H9 (cell line): ENCODE measurements around the gene FBXO31. TPM values are rescaled to one million over a fixed set of nuclear protein-coding genes. Genes with fewer than 3 reads are reported as not detected.

ENCODE experiments used
- DNase-seq: peaks from one replicate; pipeline ENCODE4 v3.0.0-alpha.2; 2017
- H2AFZ ChIP-seq: one replicate; pipeline ENCODE4 v1.6.1; 2013; ENCODE audit warnings: mild to moderate bottlenecking, low read length, control low read depth, moderate library complexity
- H2AK5ac ChIP-seq: 2 replicates; pipeline ENCODE4 v1.6.1; 2013; ENCODE audit warnings: low read length, control low read depth, mixed read lengths; ENCODE audit not compliant: insufficient read length
- H2BK120ac ChIP-seq: one replicate; pipeline ENCODE4 v1.6.1; 2013; ENCODE audit warnings: low read depth, mild to moderate bottlenecking, low read length, control low read depth, inconsistent platforms; ENCODE audit not compliant: poor library complexity, severe bottlenecking
- H2BK12ac ChIP-seq: 2 replicates; pipeline ENCODE4 v1.6.1; 2013; ENCODE audit warnings: low read length, control low read depth, mixed read lengths, low read depth; ENCODE audit not compliant: insufficient read length
- H2BK15ac ChIP-seq: 2 replicates; pipeline ENCODE4 v1.6.1; 2013; ENCODE audit warnings: low read depth, low read length, control low read depth
- H2BK20ac ChIP-seq: one replicate; pipeline ENCODE4 v1.6.1; 2013; ENCODE audit warnings: low read depth, mild to moderate bottlenecking, low read length, control low read depth, inconsistent platforms; ENCODE audit not compliant: poor library complexity, severe bottlenecking
- H2BK5ac ChIP-seq: 2 replicates; pipeline ENCODE4 v1.6.1; 2013; ENCODE audit warnings: low read length, control low read depth, mixed read lengths; ENCODE audit not compliant: insufficient read length
- H3K14ac ChIP-seq: 2 replicates; pipeline ENCODE4 v1.6.1; 2013; ENCODE audit warnings: low read length, control low read depth; ENCODE audit not compliant: insufficient read depth
- H3K18ac ChIP-seq: 2 replicates; pipeline ENCODE4 v1.6.1; 2013; ENCODE audit warnings: low read depth, mild to moderate bottlenecking, mixed read lengths, low read length, control low read depth; ENCODE audit not compliant: insufficient read length
- H3K23ac ChIP-seq: 2 replicates; pipeline ENCODE4 v1.6.1; 2013; ENCODE audit warnings: low read length, control low read depth, mixed read lengths, low read depth; ENCODE audit not compliant: insufficient read length
- H3K23me2 ChIP-seq: 2 replicates; pipeline ENCODE4 v1.6.1; 2013; ENCODE audit warnings: low read depth, mild to moderate bottlenecking, mixed read lengths, low read length, control low read depth; ENCODE audit not compliant: insufficient read length, poor library complexity, severe bottlenecking
- H3K27ac ChIP-seq: 2 replicates; pipeline ENCODE4 v1.5.1; 2013; ENCODE audit warnings: low read length, control low read depth, mixed read lengths, low read depth; ENCODE audit not compliant: insufficient read length
- H3K27me3 ChIP-seq: 2 replicates; pipeline ENCODE4 v1.6.1; 2013; ENCODE audit warnings: low read length, control low read depth, inconsistent platforms; ENCODE audit not compliant: insufficient read depth
- H3K4ac ChIP-seq: 2 replicates; pipeline ENCODE4 v1.6.1; 2013; ENCODE audit warnings: low read depth, mild to moderate bottlenecking, control low read depth, inconsistent platforms, low read length, moderate library complexity
- H3K4me1 ChIP-seq: 2 replicates; pipeline ENCODE4 v1.6.1; 2013; ENCODE audit warnings: low read length, control low read depth, inconsistent platforms; ENCODE audit not compliant: insufficient read depth
- H3K4me2 ChIP-seq: 2 replicates; pipeline ENCODE4 v1.6.1; 2013; ENCODE audit warnings: low read length, control low read depth, mixed read lengths; ENCODE audit not compliant: insufficient read length, insufficient read depth
- H3K56ac ChIP-seq: 2 replicates; pipeline ENCODE4 v1.6.1; 2013; ENCODE audit warnings: low read depth, mild to moderate bottlenecking, mixed read lengths, low read length, control low read depth; ENCODE audit not compliant: insufficient read length
- H3K79me1 ChIP-seq: 2 replicates; pipeline ENCODE4 v1.6.1; 2013; ENCODE audit warnings: low read depth, mild to moderate bottlenecking, moderate library complexity, low read length, control low read depth, inconsistent platforms; ENCODE audit not compliant: insufficient read depth, poor library complexity, severe bottlenecking
- H3K79me2 ChIP-seq: 2 replicates; pipeline ENCODE4 v1.6.1; 2013; ENCODE audit warnings: low read length, control low read depth, inconsistent platforms; ENCODE audit not compliant: insufficient read depth
- H3K9ac ChIP-seq: 2 replicates; pipeline ENCODE4 v1.6.1; 2013; ENCODE audit warnings: low read length, control low read depth, mixed read lengths; ENCODE audit not compliant: insufficient read length; ENCODE audit errors: extremely low read depth
- H3K9me3 ChIP-seq: one replicate; pipeline ENCODE4 v1.6.1; 2013; ENCODE audit warnings: low read depth, low read length, inconsistent platforms; ENCODE audit not compliant: control insufficient read depth
- H3T11ph ChIP-seq: one replicate; pipeline ENCODE4 v1.6.1; 2013; ENCODE audit warnings: mild to moderate bottlenecking, low read length, control low read depth, inconsistent platforms
- H4K20me1 ChIP-seq: one replicate; pipeline ENCODE4 v1.6.1; 2013; ENCODE audit not compliant: control insufficient read depth, insufficient read length, insufficient read depth
- H4K5ac ChIP-seq: 2 replicates; pipeline ENCODE4 v1.6.1; 2013; ENCODE audit warnings: low read depth, mild to moderate bottlenecking, mixed read lengths, low read length, control low read depth; ENCODE audit not compliant: insufficient read length
- H4K8ac ChIP-seq: replicated peaks from 2 replicates; pipeline ENCODE4 v1.6.1; 2013; ENCODE audit warnings: low read length, control low read depth, mixed read lengths, low read depth; ENCODE audit not compliant: insufficient read length
- H4K91ac ChIP-seq: 2 replicates; pipeline ENCODE4 v1.6.1; 2013; ENCODE audit warnings: low read depth, mild to moderate bottlenecking, moderate library complexity, mixed read lengths, low read length, control low read depth; ENCODE audit not compliant: insufficient read length
- H3K27ac Mint-ChIP-seq, 3 experiments: 2 replicates in 2 of 3; 3 replicates in 1 of 3; pipeline ENCODE4 v1.8.0; 2020 to 2021; ENCODE audit warnings: mixed read lengths in 3 of 3, mild to moderate bottlenecking in 1 of 3, moderate library complexity in 1 of 3
- H3K27me3 Mint-ChIP-seq: 2 replicates; pipeline ENCODE4 v1.8.0; 2021; ENCODE audit warnings: low read depth, mild to moderate bottlenecking, moderate library complexity, mixed read lengths
- H3K36me3 Mint-ChIP-seq, 3 experiments: 2 replicates in 2 of 3; 3 replicates in 1 of 3; pipeline ENCODE4 v1.8.0; 2020 to 2021; ENCODE audit warnings: low read depth in 3 of 3, mixed read lengths in 3 of 3; ENCODE audit not compliant: insufficient read depth in 1 of 3
- H3K4me1 Mint-ChIP-seq, 2 experiments: 2 replicates each; pipeline ENCODE4 v1.8.0; 2020; ENCODE audit warnings: mixed read lengths in 2 of 2
- H3K4me3 Mint-ChIP-seq, 2 experiments: 2 replicates in 1 of 2; 3 replicates in 1 of 2; pipeline ENCODE4 v1.8.0; 2020 to 2021; ENCODE audit warnings: mild to moderate bottlenecking in 2 of 2, mixed read lengths in 2 of 2, moderate library complexity in 1 of 2
- H3K9me3 Mint-ChIP-seq, 2 experiments: 2 replicates in 1 of 2; 3 replicates in 1 of 2; pipeline ENCODE4 v1.8.0; 2020; ENCODE audit warnings: mild to moderate bottlenecking in 2 of 2, mixed read lengths in 2 of 2, moderate library complexity in 1 of 2
- whole genome bisulfite sequencing: extraction: QIAGEN DNeasy Blood & Tissue Kit; methylation state at CpG from one replicate; pipeline ENCODE4 v1.1.7; 2013; ENCODE audit warnings: missing lambda C conversion rate, low lambda C conversion rate, mixed read lengths; ENCODE audit not compliant: insufficient read length; ENCODE audit errors: extremely low coverage; 5-methylcytosine and 5-hydroxymethylcytosine counted together
- total RNA-seq: library from RNA; stranded (reverse); gene quantifications from 2 replicates; pipeline ENCODE4 v1.2.1, GENCODE V29; 2021
- TF ChIP-seq, protein P1 (sequence below): fragments of 200-600 bp; sonication (generic); conservative IDR thresholded peaks from 3 replicates; pipeline ENCODE4 v1.8.0; 2021; ENCODE audit warnings: antibody characterized with exemption, mild to moderate bottlenecking

Gene FBXO31
- total RNA-seq, 1 experiment from 2014 or later, result 24.2 TPM

DNA sequence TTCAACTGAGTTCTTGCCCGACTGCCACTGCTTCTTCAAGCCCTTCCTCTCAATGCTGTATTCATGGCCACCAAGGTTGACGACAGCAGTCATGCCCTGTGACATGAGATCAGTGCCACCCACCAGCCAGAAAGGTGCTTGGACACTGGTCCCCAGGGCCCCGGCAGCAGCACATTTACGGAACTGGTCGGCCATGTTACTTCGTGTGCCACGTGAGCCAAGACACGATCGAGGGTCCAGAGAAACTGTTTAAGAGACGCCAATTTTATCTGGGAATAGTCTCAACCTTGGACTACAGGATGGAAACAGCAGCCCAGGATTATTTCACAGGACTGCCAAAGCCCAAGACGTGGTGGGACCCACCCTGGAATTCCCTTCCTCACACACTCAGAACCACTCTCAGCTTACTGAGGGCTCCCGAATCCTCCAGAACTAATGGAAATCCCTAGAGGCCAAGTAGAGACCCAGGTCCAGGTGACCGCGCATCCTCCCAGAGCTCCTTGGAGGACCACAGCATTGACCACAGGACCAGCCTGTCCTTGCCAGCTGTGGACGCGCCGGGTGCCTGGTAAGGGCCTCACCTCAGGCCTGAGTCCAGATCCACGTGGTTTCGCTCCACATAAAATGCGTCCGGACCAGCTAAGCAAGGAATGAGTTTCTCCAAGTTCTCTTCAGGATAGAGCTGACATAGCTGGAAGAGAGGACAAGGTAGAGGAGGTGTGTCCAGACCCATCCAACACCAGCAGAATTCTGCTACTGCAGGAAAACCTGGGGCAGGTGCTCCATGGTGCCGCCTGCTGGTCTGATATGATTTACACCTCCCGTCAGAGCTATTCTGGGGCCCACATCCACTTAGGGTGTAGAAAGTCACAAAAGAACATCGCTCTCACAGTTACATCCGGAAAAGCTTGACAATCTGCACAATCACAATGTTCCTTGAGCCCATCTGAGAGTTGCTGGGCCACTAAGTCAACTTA lies 36.7 kb upstream of the FBXO31 start:
- peak overlapping the region in 1 of 3 experiments; percentile 75; a peak in 3 of 7 replicates for H3K27ac Mint-ChIP-seq
- Histone ChIP-seq H4K91ac (no peak overlapping the region), H3K27ac (no peak overlapping the region), H3K4me1 (no peaks in the 10 kb centered on the region), H4K20me1 (peaks cover 2% of the 10 kb centered on the region), H2BK20ac (no peak overlapping the region), H2AK5ac (no peak overlapping the region), H3K23me2 (no peaks in the 10 kb centered on the region), H4K5ac (no peak overlapping the region), H3K18ac (no peak overlapping the region), H2BK15ac (no peak overlapping the region), H3K4me2 (no peak overlapping the region), H2AFZ (no peak overlapping the region), H3K56ac (no peak overlapping the region), H3K27me3 (no peaks in the 10 kb centered on the region), H3K9me3 (no peaks in the 10 kb centered on the region), H3K9ac (no peak overlapping the region), H3K79me1 (no peaks in the 10 kb centered on the region), H2BK12ac (no peak overlapping the region), H3K4ac (no peak overlapping the region), H2BK5ac (no peak overlapping the region), H3K23ac (no peak overlapping the region), H4K8ac (no peak overlapping the region), H3K14ac (no peak overlapping the region), H2BK120ac (no peak overlapping the region), H3K79me2 (no peaks in the 10 kb centered on the region), H3T11ph (no peak overlapping the region)
- H3K4me1 Mint-ChIP-seq, result peaks cover 25 to 34% of the 10 kb centered on the region in 2 experiments
- DNase-seq, result no peak
- WGBS, result no CpG with 5 or more reads among the region's 25 CpGs
- TF ChIP-seq, protein P1, sequence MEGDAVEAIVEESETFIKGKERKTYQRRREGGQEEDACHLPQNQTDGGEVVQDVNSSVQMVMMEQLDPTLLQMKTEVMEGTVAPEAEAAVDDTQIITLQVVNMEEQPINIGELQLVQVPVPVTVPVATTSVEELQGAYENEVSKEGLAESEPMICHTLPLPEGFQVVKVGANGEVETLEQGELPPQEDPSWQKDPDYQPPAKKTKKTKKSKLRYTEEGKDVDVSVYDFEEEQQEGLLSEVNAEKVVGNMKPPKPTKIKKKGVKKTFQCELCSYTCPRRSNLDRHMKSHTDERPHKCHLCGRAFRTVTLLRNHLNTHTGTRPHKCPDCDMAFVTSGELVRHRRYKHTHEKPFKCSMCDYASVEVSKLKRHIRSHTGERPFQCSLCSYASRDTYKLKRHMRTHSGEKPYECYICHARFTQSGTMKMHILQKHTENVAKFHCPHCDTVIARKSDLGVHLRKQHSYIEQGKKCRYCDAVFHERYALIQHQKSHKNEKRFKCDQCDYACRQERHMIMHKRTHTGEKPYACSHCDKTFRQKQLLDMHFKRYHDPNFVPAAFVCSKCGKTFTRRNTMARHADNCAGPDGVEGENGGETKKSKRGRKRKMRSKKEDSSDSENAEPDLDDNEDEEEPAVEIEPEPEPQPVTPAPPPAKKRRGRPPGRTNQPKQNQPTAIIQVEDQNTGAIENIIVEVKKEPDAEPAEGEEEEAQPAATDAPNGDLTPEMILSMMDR, result peak; percentile 62
- H3K9me3 Mint-ChIP-seq, result no peaks in the 10 kb centered on the region; a peak in 1 of 5 replicates
- H3K4me3 Mint-ChIP-seq, result no peak overlapping the region
- peaks cover 25 to 66% (median 58%) of the 10 kb centered on the region in 3 experiments for H3K36me3 Mint-ChIP-seq
- no peaks in the 10 kb centered on the region for H3K27me3 Mint-ChIP-seq
